HG02870 (cell line): ENCODE data around the gene FGF14.
A peak's percentile ranks its signal among the peaks of the same experiment; 100 is the strongest.
"Not testable (repeated sequence)": the region's sequence is repeated elsewhere in the genome, so short reads cannot be mapped to it uniquely, and the experiment has no call there.

Experiments used
- ATAC-seq: cut with Tn5 transposase; IDR thresholded peaks from one replicate; pipeline ENCODE4 v1.9.1; 2021; ENCODE audit warnings: mild to moderate bottlenecking, moderate library complexity; ENCODE audit not compliant: unreplicated experiment

The FGF14 gene

DNA sequence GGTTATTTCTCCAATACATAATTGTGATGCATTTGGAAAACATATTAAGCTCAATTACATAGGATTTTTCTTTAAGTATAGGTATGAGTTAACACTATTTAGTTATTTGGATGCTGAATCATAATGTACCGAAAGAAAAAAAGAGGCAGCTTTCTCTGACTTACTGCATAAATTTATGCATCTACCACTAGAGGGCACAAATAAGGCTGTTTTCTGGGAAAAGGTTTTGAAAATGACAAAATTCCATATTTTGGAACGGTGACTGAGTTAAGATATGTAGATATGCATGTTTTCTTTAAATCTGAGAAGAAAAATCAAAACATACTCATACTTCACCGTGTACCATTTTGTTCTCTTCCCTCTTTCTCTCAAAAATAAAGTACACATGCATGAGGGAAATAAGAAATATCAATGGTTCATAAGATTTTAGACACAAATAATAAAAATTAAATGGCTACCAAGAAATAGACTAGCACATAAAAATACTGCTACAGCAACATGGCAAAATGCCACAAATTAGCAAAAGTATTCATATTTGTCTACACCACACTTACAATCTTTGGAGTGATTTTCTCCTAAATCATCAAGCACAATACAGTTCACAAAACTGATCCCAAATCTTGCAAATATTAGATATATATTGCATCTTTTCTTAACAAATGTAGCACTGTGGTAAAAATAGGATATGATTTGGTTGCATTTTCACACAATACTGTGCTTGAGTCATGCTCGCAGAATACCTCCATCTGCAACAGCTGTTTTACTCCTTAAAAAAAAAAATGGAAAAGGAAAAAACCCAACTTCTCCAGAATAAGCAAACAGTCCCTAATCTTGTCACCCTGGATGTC, 260.0 kb downstream of the FGF14 start:
- ATAC-seq: no peak

DNA sequence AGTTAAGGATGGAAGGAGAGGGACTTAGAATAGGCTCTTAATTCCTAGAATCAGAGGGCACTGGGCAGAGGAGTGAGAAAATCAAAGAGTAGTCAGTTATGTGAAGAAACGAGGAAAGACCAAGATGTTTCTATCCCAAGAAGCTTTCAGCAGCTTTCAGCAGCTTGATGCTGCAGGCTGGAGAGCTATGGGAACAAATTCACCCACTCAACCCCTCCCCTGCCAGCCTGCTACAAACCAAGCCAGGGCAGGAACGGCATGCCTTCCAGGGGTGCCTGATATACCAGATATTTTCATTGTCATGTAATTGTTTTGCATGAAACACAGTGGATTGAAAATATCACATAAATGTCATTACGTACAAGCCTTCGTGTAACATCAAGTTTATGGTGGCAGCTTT, 262.2 kb downstream of the FGF14 start:
- ATAC-seq: no peak

DNA sequence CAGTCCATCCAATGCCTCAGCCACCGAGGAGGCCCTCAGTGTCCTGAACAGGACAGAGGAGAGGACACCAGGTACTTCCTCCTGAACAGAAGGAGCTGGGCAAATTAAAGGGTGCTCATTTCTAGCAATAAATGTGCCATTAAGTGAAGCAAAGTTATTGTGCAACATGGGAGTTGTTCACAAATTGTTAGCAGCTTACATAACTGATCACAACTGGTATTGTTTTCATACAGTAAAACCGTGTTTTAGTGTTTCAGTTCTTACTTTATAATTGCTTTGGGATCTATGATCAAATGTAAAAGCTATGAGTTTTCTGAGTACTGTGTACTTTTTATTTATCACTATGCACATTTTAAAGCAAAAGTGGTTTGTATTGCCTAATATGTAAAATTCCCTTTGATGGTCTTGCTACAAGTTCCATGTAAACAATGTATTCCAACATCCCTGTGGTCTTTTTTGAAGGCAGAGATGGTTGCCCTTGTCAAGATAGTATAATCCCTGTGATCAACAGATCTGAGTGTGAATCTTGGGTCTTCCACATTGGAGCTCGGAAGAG, 263.1 kb downstream of the FGF14 start:
- ATAC-seq: no peak

DNA sequence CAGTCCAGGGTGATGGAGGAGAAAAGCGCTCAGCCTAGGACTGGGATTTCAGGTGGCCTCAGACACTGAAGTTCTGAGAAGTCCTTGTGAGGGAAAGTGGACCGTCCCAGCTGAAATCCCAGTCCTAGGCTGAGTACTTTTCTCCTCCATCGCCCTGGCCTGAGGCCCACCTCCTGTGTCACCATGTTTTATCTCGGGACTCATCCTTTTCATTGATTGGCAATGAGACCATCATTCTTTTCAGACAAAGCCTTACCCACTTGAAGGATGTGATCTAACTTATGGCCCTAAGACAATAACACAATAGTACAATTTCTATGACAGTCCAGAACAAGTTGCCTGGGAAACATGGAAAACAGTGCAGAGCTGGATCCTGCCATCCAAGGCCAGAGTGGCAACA, 263.9 kb downstream of the FGF14 start:
- ATAC-seq: not testable (repeated sequence)

DNA sequence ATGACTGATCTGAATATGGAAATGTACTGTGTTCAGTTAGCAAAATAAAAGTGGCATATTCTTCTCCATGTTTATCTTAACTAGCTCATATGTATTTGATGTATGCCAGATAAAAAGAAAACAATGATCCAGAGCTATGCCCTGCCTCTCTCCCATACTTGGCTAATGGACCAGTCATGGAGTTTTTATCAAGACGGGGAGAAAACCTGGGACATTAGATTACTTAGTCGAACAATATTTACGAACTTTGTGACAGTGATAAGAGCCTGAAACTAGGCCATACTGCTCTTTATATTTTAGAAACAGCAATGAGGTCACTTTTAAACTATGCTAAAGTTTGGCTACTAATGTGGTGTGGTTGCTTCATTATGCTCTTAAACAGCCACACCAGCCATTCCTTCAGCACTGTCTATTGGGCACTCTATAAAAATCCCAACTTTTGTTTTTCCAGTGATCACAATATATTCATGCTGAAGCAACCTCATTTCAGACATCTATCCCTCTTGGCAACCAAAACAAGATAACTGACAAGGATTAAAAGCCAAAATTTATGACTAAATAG, 265.0 kb downstream of the FGF14 start:
- no peak for ATAC-seq

DNA sequence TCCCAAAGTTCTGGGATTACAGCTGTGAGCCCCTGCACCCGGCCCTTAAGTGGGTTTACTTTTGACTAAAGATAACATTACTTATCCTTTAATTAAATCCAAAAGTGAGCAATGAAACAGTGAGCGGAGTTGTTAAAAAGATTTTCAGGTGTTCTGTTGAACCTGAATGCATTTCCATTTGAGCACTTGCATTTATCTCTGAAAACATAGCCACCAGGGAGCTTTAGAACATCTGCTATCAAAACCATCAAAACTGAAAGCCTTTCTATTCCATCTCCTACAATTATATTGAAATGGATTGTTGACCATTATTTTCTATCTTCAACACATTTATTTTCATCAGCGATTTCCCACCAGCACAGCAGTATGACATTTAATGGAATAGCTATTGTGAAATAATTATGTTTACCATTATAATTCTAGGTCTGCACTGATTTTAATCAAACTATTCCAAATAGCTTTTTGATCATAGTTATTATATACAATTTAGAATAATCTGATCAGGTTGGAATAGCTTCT, 269.0 kb downstream of the FGF14 start:
- ATAC-seq: no peak

DNA sequence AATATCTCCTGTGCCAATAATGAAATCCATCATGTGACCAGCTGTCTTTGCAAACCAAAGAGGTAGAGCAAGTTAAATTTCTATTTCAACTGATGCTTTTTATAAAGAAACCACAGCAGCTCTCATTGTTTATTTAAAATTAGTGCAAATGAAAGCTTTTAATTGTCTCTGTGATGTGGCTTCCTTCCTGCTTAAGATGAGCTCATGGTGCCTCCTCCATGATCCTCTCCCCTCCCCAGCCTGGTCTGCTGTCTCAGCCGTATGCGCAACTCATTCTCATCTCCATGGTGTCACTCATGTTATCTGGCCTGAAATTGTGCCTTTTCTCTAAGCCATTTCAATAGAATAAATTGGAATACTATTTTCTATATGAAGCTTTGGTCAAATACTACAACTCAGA, 270.6 kb downstream of the FGF14 start:
- no peak for ATAC-seq

DNA sequence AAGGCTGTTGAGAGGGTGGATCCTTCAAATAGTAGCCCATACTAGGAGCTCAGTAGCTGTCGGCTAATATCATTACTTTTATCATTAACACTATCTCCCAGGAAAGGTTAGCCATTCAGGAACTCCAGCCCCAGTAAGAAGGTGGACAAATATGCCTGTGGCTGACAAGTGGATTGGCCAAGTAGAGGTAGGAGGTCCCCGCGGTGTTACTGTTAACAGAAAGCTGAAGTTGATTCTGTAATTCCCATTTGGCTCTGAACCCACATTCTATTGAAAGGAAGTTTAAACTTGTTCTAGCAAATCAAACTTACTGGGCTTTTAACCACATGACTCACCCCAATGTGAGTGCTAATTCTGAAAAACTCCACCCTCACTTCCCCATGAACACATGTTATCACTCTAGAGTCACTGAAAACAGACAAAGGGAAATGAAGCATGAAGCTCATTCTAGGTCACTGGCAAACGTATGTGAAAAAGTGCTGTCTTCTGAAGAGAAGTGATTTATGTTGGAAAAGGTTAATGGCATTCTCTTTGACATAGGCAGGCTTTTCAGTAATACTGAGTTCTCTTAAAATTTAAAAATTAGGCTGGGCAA, 273.5 kb downstream of the FGF14 start:
- peak; percentile 66 for ATAC-seq

- no peak for ATAC-seq
These were observed 274.7 kb downstream of the FGF14 start for GRCh38 chr13:102127153-102127552.

GRCh38 chr13:102122147-102122546, 279.7 kb downstream of the FGF14 start:
- no peak for ATAC-seq

DNA sequence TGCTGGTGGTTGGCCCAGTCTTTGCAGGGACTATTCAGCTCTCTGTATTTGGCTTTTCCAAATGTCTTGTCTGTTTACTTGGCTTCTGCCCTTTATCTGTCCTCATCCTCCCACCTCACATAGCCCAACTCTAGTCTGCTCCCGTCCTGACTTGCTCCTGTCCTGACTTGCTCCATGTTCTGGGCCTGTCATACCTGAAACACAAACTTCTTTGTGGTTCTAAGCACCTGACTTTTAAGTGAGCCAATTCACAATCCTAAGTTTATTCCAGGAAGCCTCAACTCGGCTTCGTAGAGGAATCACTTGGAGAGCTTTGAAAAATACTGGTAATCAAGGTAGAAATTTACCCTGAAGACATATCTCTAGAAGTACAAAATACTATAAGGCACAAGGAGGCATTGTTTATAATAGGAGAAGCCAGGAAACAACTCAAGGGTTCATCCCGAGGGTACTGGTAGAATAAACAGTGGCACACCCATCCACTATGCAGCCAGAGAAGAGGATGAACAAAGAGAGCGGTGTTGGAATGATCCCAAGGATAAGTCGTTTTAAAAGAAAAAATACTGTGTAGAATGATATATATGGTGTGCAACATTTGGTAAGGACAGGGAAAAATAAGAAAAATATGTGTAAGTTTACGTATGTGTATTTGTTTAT, 284.5 kb downstream of the FGF14 start:
- ATAC-seq: no peak

DNA sequence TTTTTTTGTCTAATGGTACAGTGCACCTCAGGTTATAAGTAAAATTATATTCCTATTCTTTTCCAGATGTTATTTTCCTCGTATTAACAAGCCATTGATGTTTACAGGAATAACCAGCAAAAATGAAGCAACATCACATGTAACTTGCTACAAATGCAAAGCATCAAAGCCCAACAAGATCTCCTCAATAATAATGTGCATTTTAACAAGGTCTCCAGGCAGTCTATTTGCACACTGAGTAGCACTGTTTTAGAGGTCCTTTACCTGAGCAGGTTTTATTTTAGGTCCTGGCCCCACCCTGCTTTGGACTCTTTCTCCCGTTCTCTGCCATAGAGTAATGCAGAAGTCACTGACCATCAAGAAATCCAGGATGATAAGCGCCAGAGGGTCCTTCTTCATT, 298.4 kb downstream of the FGF14 start:
- no peak for ATAC-seq

DNA sequence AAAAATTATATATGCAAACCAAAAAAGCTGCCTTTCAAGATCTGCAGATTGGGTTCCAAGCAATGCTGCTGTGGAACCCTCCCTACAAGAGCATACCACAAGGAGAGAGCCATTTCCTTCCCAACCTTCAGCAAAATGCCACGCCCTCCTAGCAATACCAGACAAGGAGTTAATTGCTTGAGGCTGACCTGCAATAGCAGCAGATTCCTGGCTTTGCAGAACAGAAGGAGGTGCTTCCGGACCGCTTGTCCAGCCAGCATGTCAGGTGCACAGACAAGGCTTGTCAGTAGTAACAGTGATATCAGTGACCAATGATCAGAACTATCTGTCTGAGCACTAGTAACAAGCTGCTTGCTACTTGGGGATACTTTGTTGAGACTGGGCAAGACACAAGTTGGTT, 301.6 kb downstream of the FGF14 start:
- ATAC-seq: no peak

DNA sequence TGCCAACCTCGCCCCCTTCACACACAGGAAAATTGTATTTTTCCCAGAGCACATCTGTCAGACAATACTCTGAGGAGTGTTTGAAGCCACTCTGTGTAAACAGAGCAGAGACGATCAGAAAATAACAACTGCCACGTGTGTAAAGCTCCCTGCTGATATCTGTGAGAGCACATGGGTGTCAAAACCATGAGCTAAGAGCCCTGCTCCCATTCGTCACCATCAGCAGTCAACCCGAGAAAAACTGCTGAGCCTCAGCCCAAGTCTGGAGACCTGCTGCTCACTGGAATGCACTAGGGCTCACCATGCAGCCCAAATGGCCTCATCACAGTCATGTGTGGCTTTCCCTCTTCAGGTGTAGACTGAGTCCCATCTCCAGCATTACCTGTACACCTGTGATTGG, 304.1 kb downstream of the FGF14 start:
- no peak for ATAC-seq

- not testable (repeated sequence) for ATAC-seq
These were observed 308.6 kb downstream of the FGF14 start for GRCh38 chr13:102093288-102093687.

- ATAC-seq: no peak
These were observed 310.6 kb downstream of the FGF14 start for GRCh38 chr13:102091231-102091630.

DNA sequence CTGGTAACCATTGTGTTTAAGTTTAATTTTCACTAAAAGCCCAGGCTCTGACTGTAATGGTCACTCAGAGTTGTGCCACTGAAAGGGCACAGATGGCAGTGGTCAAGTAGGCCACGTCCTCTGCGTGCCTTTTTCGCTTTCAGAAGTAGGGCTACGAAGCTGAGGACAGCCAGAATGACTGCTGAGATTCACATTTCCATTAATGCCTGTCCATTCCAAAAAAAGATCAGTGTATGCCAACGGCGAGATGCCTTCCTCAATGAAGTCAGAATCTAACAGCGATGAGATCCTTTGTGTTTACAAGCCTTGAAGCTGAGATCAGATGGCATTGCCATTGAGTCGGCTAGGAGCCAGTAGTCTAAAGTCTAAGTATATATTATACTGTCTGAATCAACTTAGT, 311.3 kb downstream of the FGF14 start:
- ATAC-seq: no peak

DNA sequence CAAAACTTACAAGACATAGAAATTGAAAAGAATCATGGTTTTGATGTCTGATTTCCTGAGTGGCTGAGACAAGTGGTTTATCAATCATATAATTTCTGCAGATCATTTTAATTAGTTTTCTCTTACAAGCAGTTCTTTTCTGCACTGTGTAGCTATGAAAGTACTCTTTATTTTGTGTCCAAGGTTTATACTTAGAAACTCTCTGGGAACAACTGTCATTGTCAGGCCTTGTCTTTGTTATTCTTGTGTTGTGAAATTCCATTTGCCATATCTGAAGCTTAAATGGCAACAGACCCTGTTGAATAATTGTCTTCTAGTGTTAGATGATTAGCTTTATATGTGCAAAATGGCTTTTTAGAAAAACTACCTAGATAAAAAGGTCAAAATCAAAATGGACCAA, 312.1 kb downstream of the FGF14 start:
- no peak for ATAC-seq

- no peak for ATAC-seq
These were observed 312.7 kb downstream of the FGF14 start for GRCh38 chr13:102089177-102089576.

DNA sequence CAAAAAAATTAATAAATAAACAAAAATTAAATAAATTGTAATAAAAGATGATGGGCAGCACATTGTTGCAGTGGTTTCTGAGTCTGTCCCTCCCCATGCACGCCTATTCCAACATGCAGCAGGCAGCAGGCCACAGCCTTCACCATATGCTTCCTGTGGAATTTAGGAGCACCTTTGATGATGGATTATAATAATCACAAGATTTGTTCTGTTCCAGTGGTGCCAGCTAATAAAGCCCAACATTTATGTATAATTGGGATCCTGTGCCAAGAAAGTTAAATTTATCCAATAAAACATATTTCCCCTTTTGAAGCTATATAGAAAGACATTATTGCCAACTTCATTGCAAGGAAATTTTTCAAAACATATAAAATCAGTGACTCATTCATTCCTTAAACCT, 328.6 kb downstream of the FGF14 start:
- ATAC-seq: no peak

- ATAC-seq: no peak
These were observed 330.1 kb downstream of the FGF14 start for GRCh38 chr13:102071711-102072110.
